GM23338 (cell line): ENCODE data around the gene MBD6.
"Not testable (repeated sequence)": the region's sequence is repeated elsewhere in the genome, so short reads cannot be mapped to it uniquely, and the experiment has no call there.

Experiments
- CREB1 ChIP-seq: fragments of 250-450 bp; sonication (Bioruptor Pico); IDR thresholded peaks from 2 replicates; pipeline ENCODE4 v1.5.0; 2020; ENCODE audit warnings: low read depth, mild to moderate bottlenecking, moderate library complexity
- EZH2 ChIP-seq: fragments of 200-600 bp; sonication (generic); IDR thresholded peaks from one replicate; pipeline ENCODE4 v1.8.0; 2017; ENCODE audit warnings: antibody characterized with exemption, mild to moderate bottlenecking, low read depth; ENCODE audit not compliant: unreplicated experiment
- EZH2phosphoT487 ChIP-seq: fragments of 200-600 bp; sonication (generic); IDR thresholded peaks from one replicate; pipeline ENCODE4 v1.8.1; 2018; ENCODE audit warnings: antibody characterized with exemption; ENCODE audit not compliant: unreplicated experiment
- JUNB ChIP-seq: IDR thresholded peaks from one replicate; pipeline ENCODE4 v1.6.1; 2016; ENCODE audit warnings: antibody characterized with exemption; ENCODE audit not compliant: unreplicated experiment
- NANOG ChIP-seq: IDR thresholded peaks from 2 replicates; pipeline ENCODE4 v1.6.1; 2016; ENCODE audit warnings: antibody characterized with exemption, borderline replicate concordance
- POLR2AphosphoS5 ChIP-seq: IDR thresholded peaks from 2 replicates; pipeline ENCODE4 v1.6.1; 2016; ENCODE audit warnings: antibody characterized with exemption, low read depth
- REST ChIP-seq: IDR thresholded peaks from one replicate; pipeline ENCODE4 v1.6.1; 2018; ENCODE audit warnings: antibody characterized with exemption; ENCODE audit not compliant: unreplicated experiment
- STAT1 ChIP-seq: IDR thresholded peaks from one replicate; pipeline ENCODE4 v1.6.1; 2016; ENCODE audit warnings: antibody characterized with exemption; ENCODE audit not compliant: unreplicated experiment
- ZNF331 ChIP-seq: fragments of 250-450 bp; sonication (Bioruptor Pico); IDR thresholded peaks from 2 replicates; pipeline ENCODE4 v1.5.0; 2020; ENCODE audit warnings: low read depth, mild to moderate bottlenecking, moderate library complexity
- ZNF462 ChIP-seq: fragments of 250-450 bp; sonication (Bioruptor Pico); IDR thresholded peaks from 2 replicates; pipeline ENCODE4 v1.5.0; 2020; ENCODE audit warnings: mild to moderate bottlenecking, moderate library complexity
- TF ChIP-seq, protein P1 (sequence below), 2 experiments: fragments of 200-600 bp in 1 of 2; sonication (generic) in 1 of 2; conservative IDR thresholded peaks; 2 replicates each; pipeline versions ENCODE4 v1.5.1 to v1.6.1; 2016 to 2017; ENCODE audit warnings: antibody characterized with exemption in 2 of 2, low read depth in 2 of 2, mild to moderate bottlenecking in 2 of 2, moderate library complexity in 1 of 2
- TF ChIP-seq, protein P2 (sequence below): IDR thresholded peaks from 2 replicates; pipeline ENCODE4 v1.6.1; 2016; ENCODE audit warnings: antibody characterized with exemption

- TF ChIP-seq, protein P1, sequence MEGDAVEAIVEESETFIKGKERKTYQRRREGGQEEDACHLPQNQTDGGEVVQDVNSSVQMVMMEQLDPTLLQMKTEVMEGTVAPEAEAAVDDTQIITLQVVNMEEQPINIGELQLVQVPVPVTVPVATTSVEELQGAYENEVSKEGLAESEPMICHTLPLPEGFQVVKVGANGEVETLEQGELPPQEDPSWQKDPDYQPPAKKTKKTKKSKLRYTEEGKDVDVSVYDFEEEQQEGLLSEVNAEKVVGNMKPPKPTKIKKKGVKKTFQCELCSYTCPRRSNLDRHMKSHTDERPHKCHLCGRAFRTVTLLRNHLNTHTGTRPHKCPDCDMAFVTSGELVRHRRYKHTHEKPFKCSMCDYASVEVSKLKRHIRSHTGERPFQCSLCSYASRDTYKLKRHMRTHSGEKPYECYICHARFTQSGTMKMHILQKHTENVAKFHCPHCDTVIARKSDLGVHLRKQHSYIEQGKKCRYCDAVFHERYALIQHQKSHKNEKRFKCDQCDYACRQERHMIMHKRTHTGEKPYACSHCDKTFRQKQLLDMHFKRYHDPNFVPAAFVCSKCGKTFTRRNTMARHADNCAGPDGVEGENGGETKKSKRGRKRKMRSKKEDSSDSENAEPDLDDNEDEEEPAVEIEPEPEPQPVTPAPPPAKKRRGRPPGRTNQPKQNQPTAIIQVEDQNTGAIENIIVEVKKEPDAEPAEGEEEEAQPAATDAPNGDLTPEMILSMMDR (conservative IDR thresholded peaks at IDR 0.05; ENCODE audit: low read depth in 2 of 2) = not testable (repeated sequence)
- TF ChIP-seq POLR2AphosphoS5; REST; EZH2phosphoT487; EZH2; ZNF331 (CRISPR knock-in tag); CREB1 (CRISPR knock-in tag); JUNB; ZNF462 (CRISPR knock-in tag); NANOG; STAT1: not testable (repeated sequence)
- TF ChIP-seq, protein P2, sequence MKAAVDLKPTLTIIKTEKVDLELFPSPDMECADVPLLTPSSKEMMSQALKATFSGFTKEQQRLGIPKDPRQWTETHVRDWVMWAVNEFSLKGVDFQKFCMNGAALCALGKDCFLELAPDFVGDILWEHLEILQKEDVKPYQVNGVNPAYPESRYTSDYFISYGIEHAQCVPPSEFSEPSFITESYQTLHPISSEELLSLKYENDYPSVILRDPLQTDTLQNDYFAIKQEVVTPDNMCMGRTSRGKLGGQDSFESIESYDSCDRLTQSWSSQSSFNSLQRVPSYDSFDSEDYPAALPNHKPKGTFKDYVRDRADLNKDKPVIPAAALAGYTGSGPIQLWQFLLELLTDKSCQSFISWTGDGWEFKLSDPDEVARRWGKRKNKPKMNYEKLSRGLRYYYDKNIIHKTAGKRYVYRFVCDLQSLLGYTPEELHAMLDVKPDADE = not testable (repeated sequence)
Measured at GRCh38 chr12:57517718-57518117, 4.9 kb upstream of the MBD6 start.
